ENCODE data around the gene C16orf89. TPM values are rescaled to one million over a fixed set of nuclear protein-coding genes. Genes with fewer than 3 reads are reported as not detected.
A peak's percentile ranks its signal among the peaks of the same experiment; 100 is the strongest.

The C16orf89 gene
- total RNA-seq, 4 donors from 2014 or later = 3.8 to 16.6 (median 7.1) TPM

DNA sequence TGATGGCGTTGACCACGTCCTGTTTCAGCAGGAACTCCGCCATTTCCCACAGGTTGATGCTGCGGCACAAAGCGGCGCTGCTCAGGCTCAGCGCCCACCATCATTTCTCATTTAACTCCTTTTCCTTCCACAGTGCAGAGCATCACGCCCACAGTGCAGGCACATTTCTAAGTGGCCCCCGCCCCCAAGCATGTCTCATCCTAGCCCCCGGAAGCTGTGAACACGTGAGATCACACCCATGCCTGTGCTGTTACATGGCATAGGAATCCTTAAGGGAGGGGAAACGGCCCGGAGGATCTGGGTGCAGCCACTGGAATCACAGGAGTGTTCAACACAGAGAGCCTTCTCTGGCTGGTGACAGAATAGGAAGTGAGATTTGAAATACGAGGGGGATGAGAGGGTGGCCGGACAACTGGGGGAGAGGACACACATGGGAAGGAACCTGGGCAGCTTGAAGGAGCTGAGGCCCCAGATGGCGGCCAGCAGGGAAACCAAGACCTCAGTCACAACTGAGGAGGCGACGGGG lies 36.7 kb downstream of the C16orf89 start:
- TF ChIP-seq, protein P1, sequence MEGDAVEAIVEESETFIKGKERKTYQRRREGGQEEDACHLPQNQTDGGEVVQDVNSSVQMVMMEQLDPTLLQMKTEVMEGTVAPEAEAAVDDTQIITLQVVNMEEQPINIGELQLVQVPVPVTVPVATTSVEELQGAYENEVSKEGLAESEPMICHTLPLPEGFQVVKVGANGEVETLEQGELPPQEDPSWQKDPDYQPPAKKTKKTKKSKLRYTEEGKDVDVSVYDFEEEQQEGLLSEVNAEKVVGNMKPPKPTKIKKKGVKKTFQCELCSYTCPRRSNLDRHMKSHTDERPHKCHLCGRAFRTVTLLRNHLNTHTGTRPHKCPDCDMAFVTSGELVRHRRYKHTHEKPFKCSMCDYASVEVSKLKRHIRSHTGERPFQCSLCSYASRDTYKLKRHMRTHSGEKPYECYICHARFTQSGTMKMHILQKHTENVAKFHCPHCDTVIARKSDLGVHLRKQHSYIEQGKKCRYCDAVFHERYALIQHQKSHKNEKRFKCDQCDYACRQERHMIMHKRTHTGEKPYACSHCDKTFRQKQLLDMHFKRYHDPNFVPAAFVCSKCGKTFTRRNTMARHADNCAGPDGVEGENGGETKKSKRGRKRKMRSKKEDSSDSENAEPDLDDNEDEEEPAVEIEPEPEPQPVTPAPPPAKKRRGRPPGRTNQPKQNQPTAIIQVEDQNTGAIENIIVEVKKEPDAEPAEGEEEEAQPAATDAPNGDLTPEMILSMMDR (IDR thresholded peaks at IDR 0.05) = no peak
- no peak for DNase-seq (ENCODE audit: low spot score)
- no peak for ATAC-seq (ENCODE audit: low FRiP score)

DNA sequence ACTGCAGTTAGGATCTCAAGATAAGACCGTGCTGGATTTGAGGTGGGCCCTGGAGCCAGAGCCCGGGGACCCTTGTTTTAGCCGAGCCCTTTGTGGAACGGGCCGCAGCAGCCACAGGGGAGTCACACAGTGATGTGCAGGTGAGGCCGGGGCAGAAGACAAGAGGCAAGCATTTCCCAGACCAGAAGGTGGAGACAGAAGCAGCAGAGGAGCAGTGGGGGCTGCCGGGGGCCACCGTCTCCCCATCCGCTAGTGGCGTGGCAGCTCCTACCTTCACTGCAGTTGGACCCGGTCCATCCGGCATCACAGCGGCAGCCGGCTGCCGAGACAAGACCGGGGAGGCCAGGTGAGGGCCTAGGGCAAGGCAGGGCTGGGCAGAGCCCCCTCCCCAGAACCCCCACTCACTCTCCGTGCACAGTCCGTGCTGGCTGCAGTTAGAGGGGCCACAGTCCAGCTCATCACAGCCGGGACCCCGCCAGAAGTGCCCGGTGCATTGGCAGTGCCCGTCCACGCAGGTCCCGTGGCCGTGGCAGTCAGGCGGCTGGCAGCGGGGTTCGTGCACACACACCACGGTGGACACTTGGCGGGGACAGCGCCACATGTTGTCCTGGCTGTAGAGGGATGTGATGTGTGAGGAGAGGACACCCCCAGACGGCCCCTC lies 38.1 kb downstream of the C16orf89 start:
- ATAC-seq (ENCODE audit: low FRiP score) (peak; percentile 4), DNase-seq (ENCODE audit: low spot score) (no peak)
- TF ChIP-seq, protein P1 (IDR thresholded peaks at IDR 0.05) = no peak

DNA sequence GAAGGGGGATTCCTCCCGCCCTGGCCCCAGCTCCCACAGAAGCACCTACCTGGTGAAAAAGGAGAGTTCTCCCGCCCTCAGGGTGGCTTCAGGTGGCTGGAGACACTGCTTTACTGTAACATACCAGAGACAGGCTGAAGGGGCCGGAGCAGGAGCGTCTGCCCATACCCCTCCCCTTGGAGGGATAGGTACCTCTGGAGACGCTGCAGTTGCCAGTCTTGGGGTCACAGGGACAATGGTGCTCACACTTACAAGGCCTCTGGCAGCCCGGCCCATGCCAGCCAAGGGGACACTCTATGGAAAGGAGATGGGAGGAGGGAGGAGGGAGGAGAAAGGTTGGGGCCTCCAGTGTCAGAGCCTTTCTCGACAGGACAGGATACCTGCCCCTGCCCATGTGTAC lies 38.7 kb downstream of the C16orf89 start:
- DNase-seq (ENCODE audit: low spot score) = no peak
- TF ChIP-seq, protein P1 (IDR thresholded peaks at IDR 0.05) = no peak
- no peak for ATAC-seq (ENCODE audit: low FRiP score)

DNA sequence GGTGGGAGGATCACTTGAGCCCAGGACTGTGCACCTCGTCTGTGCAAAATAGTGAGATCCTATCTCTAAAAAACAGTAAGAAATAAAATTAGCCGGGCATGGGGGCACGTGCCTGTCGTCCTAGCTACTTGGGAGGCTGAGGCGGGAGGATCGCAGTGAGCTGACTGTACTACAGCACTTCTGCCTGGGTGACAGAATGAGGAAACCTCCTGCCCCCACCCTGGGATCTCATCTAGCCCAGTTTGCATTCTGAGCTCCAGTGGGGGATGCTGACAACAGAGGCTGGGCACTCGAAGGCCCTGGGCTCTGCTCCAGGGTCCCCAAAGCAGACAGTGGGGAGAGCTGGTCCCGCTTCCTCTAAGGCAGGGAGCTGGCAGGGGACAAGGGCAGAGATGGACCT lies 39.1 kb downstream of the C16orf89 start:
- no peak for DNase-seq (ENCODE audit: low spot score)
- TF ChIP-seq, protein P1 (IDR thresholded peaks at IDR 0.05) = no peak
- no peak for ATAC-seq (ENCODE audit: low FRiP score)

DNA sequence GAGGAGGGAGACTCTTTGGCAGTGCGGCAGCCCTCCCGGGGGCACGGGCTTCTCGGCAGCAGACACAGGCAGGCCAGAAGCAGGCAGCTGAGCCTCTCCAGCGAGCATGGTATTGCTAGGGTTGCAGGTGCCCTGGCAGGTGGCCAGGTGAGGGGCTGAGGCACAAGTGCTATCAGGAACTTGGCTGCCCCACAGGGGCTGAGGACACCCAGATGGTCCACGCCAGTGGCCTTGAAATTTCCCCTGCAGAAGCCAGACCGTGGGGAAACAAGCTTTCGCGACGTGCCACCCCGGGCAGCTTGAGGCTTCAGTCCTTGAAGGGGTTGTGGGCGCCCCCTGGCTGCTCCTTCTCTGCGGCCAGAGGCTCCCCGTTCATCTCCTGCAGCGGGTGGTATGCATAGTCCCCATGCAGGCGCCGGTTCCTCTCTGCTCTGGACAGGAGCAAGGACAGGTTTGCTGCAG lies 40.6 kb downstream of the C16orf89 start:
- ATAC-seq (ENCODE audit: low FRiP score) (no peak), DNase-seq (ENCODE audit: low spot score) (no peak)
- TF ChIP-seq, protein P1 (IDR thresholded peaks at IDR 0.05) = no peak

DNA sequence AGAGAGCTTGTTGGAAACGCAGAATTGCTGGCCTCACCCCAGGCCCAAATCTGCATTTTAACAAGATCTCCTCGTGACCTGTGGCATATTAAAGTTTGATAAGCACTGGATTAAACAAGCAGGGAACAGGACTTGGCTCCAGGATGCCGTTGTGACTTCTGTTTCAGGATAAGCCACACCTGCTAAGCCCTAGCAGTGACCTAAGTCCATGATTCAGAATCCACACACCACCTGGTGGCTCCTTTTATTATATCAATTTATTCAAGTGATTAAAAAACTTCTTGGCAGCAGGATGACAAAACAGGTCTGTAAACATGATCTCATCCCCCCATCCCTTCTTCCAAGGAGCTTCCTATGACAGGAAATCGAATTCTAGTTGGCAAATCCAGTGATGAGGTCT lies 41.1 kb downstream of the C16orf89 start:
- DNase-seq (ENCODE audit: low spot score) (no peak), ATAC-seq (ENCODE audit: low FRiP score) (no peak)
- TF ChIP-seq, protein P1 (IDR thresholded peaks at IDR 0.05) = no peak

DNA sequence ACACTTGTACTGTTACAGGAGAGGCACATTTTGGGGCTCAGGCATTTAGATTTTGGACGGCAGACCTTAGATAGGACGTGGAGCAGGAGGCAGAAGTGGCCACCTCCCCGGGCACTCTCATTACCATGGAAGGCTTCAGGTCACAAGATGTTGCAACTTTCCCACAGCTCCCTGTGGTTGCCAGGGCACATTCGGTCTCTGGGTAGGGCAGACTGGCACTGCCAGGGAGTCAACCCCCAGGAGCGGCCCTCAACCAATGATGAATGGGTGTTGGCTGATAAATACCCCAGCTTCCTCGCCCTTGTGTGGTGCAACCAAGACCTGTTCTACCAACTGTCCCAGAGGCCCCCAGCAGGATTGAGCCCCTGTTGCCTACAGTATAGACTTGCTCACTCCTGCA lies 43.2 kb downstream of the C16orf89 start:
- DNase-seq (ENCODE audit: low spot score) = no peak
- TF ChIP-seq, protein P1 (IDR thresholded peaks at IDR 0.05) = no peak
- ATAC-seq (ENCODE audit: low FRiP score) = no peak

Measured in omental fat pad (tissue), 4 donors.